Kidney epithelial cell (primary cell): Measurements from ENCODE around the gene CLMP. TPM values are rescaled to one million over a fixed set of nuclear protein-coding genes. Genes with fewer than 3 reads are reported as not detected.

Experiments
- DNase-seq: peaks from one replicate; pipeline ENCODE4 v3.0.0-alpha.2; 2010; ENCODE audit warnings: low read depth
- H3K27me3 ChIP-seq: 2 replicates; pipeline ENCODE4 v1.6.0; 2011; ENCODE audit warnings: low read length; ENCODE audit not compliant: control insufficient read depth, insufficient read depth
- H3K36me3 ChIP-seq: 2 replicates; pipeline ENCODE4 v1.5.1; 2011; ENCODE audit warnings: low read length; ENCODE audit not compliant: control insufficient read depth, insufficient read depth
- H3K4me3 ChIP-seq: 2 replicates; pipeline ENCODE4 v1.5.1; 2011; ENCODE audit warnings: low read depth, mild to moderate bottlenecking, control low read depth, low read length
- total RNA-seq: library from RNA; depleted of rRNA; stranded (reverse); fragments of >200 nt; gene quantifications from 2 replicates; pipeline ENCODE4 v1.2.3, GENCODE V29; 2015
- TF ChIP-seq, protein P1 (sequence below): IDR thresholded peaks from 2 replicates; pipeline ENCODE4 v1.5.1; 2011; ENCODE audit warnings: mild to moderate bottlenecking, moderate library complexity, low read length, control low read depth, inconsistent platforms; ENCODE audit not compliant: insufficient read depth, poor library complexity, severe bottlenecking

The CLMP gene
- total RNA-seq, 1 donor from 2014 or later, result 6.4 TPM

DNA sequence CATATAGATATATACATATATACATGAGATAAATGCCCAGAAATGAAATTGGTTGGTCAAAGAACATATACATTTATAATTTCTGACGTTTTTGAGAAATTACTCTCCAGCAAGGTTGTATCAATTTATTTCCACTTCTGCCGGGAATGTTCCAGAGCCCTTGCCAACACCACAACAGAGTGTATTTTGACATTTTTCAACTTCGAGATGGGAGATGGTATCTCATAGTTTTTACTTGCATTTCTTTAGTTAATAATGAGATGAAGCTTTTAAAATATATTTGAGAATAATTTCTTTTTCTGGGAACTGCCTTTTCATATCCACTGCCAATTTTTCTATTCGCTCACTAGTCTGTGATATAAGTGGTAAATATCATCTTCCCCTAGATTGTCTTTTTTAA is 19.3 kb upstream of the CLMP start:
- DNase-seq, result no peak
- Histone ChIP-seq H3K27me3 (no peaks in the 10 kb centered on the region), H3K4me3 (no peak overlapping the region), H3K36me3 (no peaks in the 10 kb centered on the region)
- TF ChIP-seq, protein P1, sequence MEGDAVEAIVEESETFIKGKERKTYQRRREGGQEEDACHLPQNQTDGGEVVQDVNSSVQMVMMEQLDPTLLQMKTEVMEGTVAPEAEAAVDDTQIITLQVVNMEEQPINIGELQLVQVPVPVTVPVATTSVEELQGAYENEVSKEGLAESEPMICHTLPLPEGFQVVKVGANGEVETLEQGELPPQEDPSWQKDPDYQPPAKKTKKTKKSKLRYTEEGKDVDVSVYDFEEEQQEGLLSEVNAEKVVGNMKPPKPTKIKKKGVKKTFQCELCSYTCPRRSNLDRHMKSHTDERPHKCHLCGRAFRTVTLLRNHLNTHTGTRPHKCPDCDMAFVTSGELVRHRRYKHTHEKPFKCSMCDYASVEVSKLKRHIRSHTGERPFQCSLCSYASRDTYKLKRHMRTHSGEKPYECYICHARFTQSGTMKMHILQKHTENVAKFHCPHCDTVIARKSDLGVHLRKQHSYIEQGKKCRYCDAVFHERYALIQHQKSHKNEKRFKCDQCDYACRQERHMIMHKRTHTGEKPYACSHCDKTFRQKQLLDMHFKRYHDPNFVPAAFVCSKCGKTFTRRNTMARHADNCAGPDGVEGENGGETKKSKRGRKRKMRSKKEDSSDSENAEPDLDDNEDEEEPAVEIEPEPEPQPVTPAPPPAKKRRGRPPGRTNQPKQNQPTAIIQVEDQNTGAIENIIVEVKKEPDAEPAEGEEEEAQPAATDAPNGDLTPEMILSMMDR, result no peak

GRCh38 chr11:123213307-123213771 is 18.3 kb upstream of the CLMP start:
- TF ChIP-seq, protein P1, result no peak
- Histone ChIP-seq H3K27me3 (no peaks in the 10 kb centered on the region), H3K4me3 (no peak overlapping the region), H3K36me3 (no peaks in the 10 kb centered on the region)
- DNase-seq, result no peak

- Histone ChIP-seq H3K27me3 (no peaks in the 10 kb centered on the region), H3K4me3 (no peak overlapping the region), H3K36me3 (no peaks in the 10 kb centered on the region)
- DNase-seq, result no peak
- TF ChIP-seq, protein P1, result no peak
Observed at GRCh38 chr11:123212406-123212805, 17.4 kb upstream of the CLMP start.

GRCh38 chr11:123211981-123212380 is 16.9 kb upstream of the CLMP start:
- Histone ChIP-seq H3K27me3 (no peaks in the 10 kb centered on the region), H3K36me3 (no peaks in the 10 kb centered on the region), H3K4me3 (no peak overlapping the region)
- TF ChIP-seq, protein P1, result no peak
- DNase-seq, result no peak

DNA sequence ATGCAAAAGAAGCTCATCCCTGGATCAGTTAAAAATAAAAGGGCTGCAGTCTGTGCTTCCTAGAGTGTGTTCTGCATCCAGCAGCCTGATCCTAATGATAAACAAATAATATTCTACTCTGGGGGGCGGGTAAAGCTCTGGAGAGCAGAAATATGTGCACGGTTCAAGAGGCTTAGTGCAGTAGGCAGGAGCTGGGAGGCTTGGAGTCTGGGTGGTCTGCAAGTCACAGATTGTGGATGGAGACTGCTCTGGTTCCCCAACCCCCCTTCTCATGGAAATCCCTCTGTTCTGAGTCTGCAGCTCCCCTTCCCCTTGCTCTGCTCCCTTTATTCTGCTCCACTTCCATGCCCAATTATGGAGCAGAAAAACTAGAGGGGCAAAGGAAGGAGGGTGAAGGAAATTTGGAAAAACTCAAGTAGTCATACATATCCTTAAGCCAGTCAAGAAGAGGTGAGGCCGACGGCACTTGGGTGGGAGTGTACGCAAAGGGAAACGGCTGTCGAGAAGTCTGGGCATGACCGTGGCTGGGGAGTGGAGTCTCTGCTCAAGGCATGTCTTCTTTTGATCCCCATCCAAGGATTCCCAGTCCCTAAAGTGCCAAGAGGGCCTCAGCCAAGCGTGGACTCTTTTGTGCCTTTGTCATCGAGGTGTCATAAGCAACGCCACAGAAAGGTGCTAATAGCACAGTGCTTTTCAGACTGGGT is 16.3 kb upstream of the CLMP start:
- Histone ChIP-seq H3K4me3 (no peak overlapping the region), H3K36me3 (no peaks in the 10 kb centered on the region), H3K27me3 (no peaks in the 10 kb centered on the region)
- TF ChIP-seq, protein P1, result no peak
- DNase-seq, result no peak

DNA sequence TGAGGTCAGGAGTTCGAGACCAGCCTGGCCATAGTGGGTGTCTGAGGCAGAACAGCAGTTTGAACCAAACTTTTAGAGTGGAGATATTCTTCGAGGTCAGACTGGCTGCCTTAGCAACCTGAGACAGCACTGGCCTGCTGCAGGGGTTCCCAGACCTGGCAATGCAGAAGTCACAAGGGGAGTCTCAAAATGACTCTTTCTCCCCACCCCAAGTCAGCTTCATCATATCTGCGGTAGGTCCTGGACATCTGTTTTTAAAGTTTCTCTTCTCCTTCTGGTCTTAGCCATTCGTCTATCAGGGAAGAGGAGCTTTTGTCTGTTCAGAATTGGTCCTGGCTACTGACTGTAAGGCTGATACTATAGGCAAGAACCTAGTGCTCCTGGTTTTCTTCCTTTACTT is 14.5 kb upstream of the CLMP start:
- no peak overlapping the region for H3K4me3 ChIP-seq
- TF ChIP-seq, protein P1, result no peak
- H3K27me3 ChIP-seq, result no peaks in the 10 kb centered on the region
- DNase-seq, result no peak
- H3K36me3 ChIP-seq, result no peaks in the 10 kb centered on the region
